ENCODE data around the gene SPDYE17.
"Not testable (repeated sequence)": the region's sequence is repeated elsewhere in the genome, so short reads cannot be mapped to it uniquely, and the experiment has no call there.

SPDYE17 gene

DNA sequence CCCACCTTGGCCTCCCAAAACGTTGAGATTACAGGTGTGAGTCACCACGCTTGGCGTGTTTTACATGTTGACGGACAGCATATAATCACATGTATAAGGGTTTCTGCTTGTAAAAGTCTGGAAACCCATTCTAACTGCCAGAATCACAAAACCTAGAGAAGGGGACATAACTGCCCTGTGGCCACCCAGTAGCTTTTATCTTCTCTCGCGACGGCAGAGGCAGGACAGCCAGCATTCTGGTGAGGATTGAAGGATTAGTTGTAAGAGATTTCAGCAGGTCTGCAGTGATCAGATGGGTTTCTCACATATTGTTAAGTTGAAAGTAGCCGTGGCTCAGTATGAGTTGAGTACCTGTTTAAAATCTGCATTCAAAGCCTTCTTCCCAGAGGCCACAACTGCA is 59.8 kb downstream of the SPDYE17 start:
- H3K4me3 ChIP-seq (ENCODE audit: low read depth, low read length), result not testable (repeated sequence)
